Motor neuron (in vitro differentiated cells): ENCODE measurements around the gene FUOM. TPM values are rescaled to one million over a fixed set of nuclear protein-coding genes. Genes with fewer than 3 reads are reported as not detected.
A peak's percentile ranks its signal among the peaks of the same experiment; 100 is the strongest.

ENCODE experiments used
- ATAC-seq, 8 experiments: fragments of 200-7000 bp; cut with Tn5 transposase; replicated peaks in 6 of 8; 2 replicates each; pipeline ENCODE4 v1.8.0; 2021; ENCODE audit warnings: mild to moderate bottlenecking in 8 of 8, moderate library complexity in 8 of 8
- H3K27ac ChIP-seq, 2 donors: fragments of 250-450 bp; sonication (Bioruptor Pico); 2 replicates each; pipeline ENCODE4 v1.9.0; 2021; ENCODE audit warnings: antibody characterized with exemption in 2 of 2, mild to moderate bottlenecking in 2 of 2, moderate library complexity in 1 of 2
- H3K4me1 ChIP-seq, 2 donors: fragments of 250-450 bp; sonication (Bioruptor Pico); replicated peaks in 1 of 2; 2 replicates each; pipeline ENCODE4 v1.6.1; 2021; ENCODE audit warnings: antibody characterized with exemption in 2 of 2, mild to moderate bottlenecking in 2 of 2, moderate library complexity in 1 of 2
- H3K4me3 ChIP-seq, 5 donors: fragments of 250-450 bp; sonication (Bioruptor Pico); 2 replicates each; pipeline ENCODE4 v1.9.0; 2021; ENCODE audit warnings: antibody characterized with exemption in 5 of 5, mild to moderate bottlenecking in 5 of 5, moderate library complexity in 4 of 5
- WGBS, 10 experiments: fragments of 450-650 bp; shearing (Covaris generic); methylation state at CpG; one replicate each; pipeline ENCODE4 v1.0.0; 2022; 5-methylcytosine and 5-hydroxymethylcytosine counted together
- in situ Hi-C, 9 experiments: fragments of 400-800 bp; cut with MboI; loops; one replicate each; pipeline ENCODE4 v1.15.0; 2021; ENCODE audit warnings: low sequenced_read_pairs in 9 of 9, low pct_unique_long_range_greater_than_20kb in 2 of 9; ENCODE audit not compliant: unreplicated experiment in 9 of 9
- total RNA-seq, 8 experiments: library from RNA; unstranded; fragments of 300-600 nt; gene quantifications; 2 replicates each; pipeline versions ENCODE4 v1.2.3 to v1.2.4, GENCODE V29; 2022

Gene FUOM
- total RNA-seq, 8 experiments from 2014 or later = 3.3 to 50.5 (median 14.4) TPM

DNA sequence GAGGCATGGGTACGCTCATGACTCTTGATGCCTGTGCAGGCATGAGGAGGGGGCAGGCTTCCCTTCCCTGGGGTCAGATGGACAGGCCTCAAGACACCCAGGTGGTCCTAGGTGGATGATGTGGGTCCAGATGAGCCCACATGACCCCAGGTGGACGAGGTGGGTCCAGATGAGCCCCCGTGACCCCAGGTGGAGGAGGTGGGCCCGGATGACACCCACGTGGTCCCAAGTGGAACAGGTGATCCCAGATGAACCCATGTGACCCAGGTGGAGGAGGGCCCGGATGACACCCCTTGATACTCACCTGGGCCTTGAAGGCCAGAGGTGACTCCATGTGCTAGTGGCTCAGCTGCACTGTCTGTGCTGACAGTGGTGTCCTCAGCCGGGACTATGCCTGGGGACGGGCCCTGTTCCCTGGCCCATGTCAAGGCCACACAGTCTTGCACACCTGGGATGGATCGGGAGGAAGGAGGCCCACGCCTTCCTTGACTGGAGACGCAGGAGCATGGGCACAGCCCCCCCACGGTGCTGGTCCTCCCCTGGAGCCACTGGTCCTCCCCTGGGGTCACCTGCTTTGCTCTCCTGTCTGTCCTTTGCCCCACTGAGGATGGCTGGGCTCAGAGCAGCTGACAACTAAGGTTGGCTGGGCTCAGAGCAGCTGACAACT is 7.4 kb downstream of the FUOM start:
- WGBS, 10 experiments = 0 to 80% methylated on average over 1 of the region's 12 CpGs; no CpG with 5 or more reads in 8 of the 10 experiments
- no peak overlapping the region for H3K27ac ChIP-seq
- in situ Hi-C loops = no loop called here
- H3K4me1 ChIP-seq = no peaks in the 10 kb centered on the region
- no peak for ATAC-seq
- no peak overlapping the region for H3K4me3 ChIP-seq

- Histone ChIP-seq H3K4me3 (no peak overlapping the region), H3K4me1 (no peaks in the 10 kb centered on the region), H3K27ac (no peak overlapping the region)
- WGBS, 10 experiments = 100% methylated on average over 2 of the region's 9 CpGs; no CpG with 5 or more reads in 9 of the 10 experiments
- in situ Hi-C loops = no loop called here
- peak in 5 of 8 experiments; percentile 5 to 20 (median 7) for ATAC-seq
These were observed 8.2 kb downstream of the FUOM start for GRCh38 chr10:133349577-133350011.

- in situ Hi-C loops = no loop called here
- 44 to 100% (median 80%) methylated on average over 1 to 3 of the region's 8 CpGs; no CpG with 5 or more reads in 6 of the 10 experiments for WGBS, 10 experiments
- no peak overlapping the region for H3K4me3 ChIP-seq
- H3K4me1 ChIP-seq = no peaks in the 10 kb centered on the region
- peak in 3 of 8 experiments; percentile 2 to 17 (median 5) for ATAC-seq
- no peak overlapping the region for H3K27ac ChIP-seq
These were observed 8.7 kb downstream of the FUOM start for GRCh38 chr10:133349160-133349568.

- Histone ChIP-seq H3K4me1 (no peaks in the 10 kb centered on the region), H3K4me3 (no peak overlapping the region), H3K27ac (no peak overlapping the region)
- peak in 2 of 8 experiments; percentile 10 to 14 for ATAC-seq
- in situ Hi-C loops = no loop called here
- 75 to 100% (median 100%) methylated on average over 1 to 6 of the region's 16 CpGs; no CpG with 5 or more reads in 5 of the 10 experiments for WGBS, 10 experiments
These were observed 9.9 kb downstream of the FUOM start for GRCh38 chr10:133347710-133348517.

- Histone ChIP-seq H3K4me1 (no peaks in the 10 kb centered on the region), H3K4me3 (no peak overlapping the region), H3K27ac (no peak overlapping the region)
- WGBS, 10 experiments = 8 to 80% (median 20%) methylated on average over 2 to 3 of the region's 11 CpGs; no CpG with 5 or more reads in 7 of the 10 experiments
- ATAC-seq = no peak
- in situ Hi-C loops = no loop called here
These were observed 11.4 kb downstream of the FUOM start for GRCh38 chr10:133346413-133346812.

- WGBS, 10 experiments = 57 to 80% (median 70%) methylated on average over 1 to 5 of the region's 5 CpGs; no CpG with 5 or more reads in 3 of the 10 experiments
These were observed 13.6 kb downstream of the FUOM start for GRCh38 chr10:133344236-133344635.

GRCh38 chr10:133343558-133343957 is 14.3 kb downstream of the FUOM start:
- Histone ChIP-seq H3K4me1 (no peaks in the 10 kb centered on the region), H3K27ac (no peak overlapping the region), H3K4me3 (no peak overlapping the region)
- ATAC-seq = no peak
- WGBS, 10 experiments = 57 to 92% (median 70%) methylated on average over 1 to 5 of the region's 9 CpGs; no CpG with 5 or more reads in 2 of the 10 experiments
- in situ Hi-C loops = no loop called here

More at GRCh38 chr10:133344236-133344635, 13.6 kb downstream of the FUOM start:
- H3K27ac ChIP-seq = no peak overlapping the region
- H3K4me3 ChIP-seq = no peak overlapping the region
- ATAC-seq = no peak
- in situ Hi-C loops = no loop called here
- no peaks in the 10 kb centered on the region for H3K4me1 ChIP-seq

DNA sequence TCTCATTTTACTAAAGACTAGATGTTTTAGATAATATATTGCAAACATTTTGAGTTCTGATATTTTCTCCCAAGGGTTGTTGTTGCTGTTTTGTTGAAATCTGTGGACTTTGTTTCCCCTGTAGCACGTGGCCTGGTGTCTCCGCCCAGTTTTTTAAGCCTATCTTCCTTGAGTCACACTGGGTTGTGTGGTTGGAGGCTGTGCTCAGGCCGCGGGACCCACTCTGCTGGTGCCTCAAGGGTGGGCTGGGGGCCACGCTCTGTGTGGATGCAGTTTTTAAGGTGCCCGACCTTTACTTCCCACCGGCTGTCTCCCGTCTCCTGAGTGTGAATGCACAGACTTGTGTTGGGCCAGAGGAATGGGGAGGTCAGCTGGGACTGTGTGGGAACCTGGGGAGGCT is 14.9 kb downstream of the FUOM start:
- ATAC-seq = no peak
- in situ Hi-C loops = no loop called here
- Histone ChIP-seq H3K4me3 (no peak overlapping the region), H3K27ac (no peak overlapping the region), H3K4me1 (no peaks in the 10 kb centered on the region)
- WGBS, 10 experiments = 50 to 89% (median 74%) methylated on average over 2 to 5 of the region's 8 CpGs; no CpG with 5 or more reads in 6 of the 10 experiments

DNA sequence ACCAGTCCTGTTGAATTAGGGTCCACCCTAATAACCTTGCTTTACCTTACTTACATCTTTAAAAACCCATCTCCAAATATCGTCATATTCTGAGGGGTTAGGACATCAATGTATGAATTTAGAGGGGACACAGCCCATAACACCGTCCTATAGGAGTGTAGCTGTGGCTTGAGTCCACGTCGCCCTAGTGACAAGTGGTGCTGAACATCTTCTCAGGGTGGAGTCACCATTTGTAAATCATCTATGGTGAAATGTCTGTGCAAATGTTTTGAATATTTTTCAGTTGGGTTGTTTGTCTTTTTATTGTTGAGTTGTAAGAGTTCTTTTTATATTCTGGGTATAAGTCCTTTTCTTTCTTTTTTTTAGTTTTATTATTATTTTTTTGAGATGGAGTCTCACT is 15.8 kb downstream of the FUOM start:
- in situ Hi-C loops = no loop called here
- H3K27ac ChIP-seq = no peak overlapping the region
- H3K4me1 ChIP-seq = no peaks in the 10 kb centered on the region
- WGBS, 10 experiments = 13 to 93% (median 74%) methylated on average over 1 to 4 of the region's 4 CpGs; no CpG with 5 or more reads in 3 of the 10 experiments
- ATAC-seq = peak in 3 of 8 experiments; percentile 20 to 89 (median 69)
- H3K4me3 ChIP-seq = no peak overlapping the region

GRCh38 chr10:133339708-133340380 is 18.0 kb downstream of the FUOM start:
- ATAC-seq = no peak
- Histone ChIP-seq H3K4me3 (no peak overlapping the region), H3K4me1 (peaks cover 6 to 13% of the 10 kb centered on the region in 2 donors), H3K27ac (no peak overlapping the region)
- in situ Hi-C loops = no loop called here
- 0 to 100% (median 100%) methylated on average over 1 to 5 of the region's 13 CpGs; no CpG with 5 or more reads in 5 of the 10 experiments for WGBS, 10 experiments

DNA sequence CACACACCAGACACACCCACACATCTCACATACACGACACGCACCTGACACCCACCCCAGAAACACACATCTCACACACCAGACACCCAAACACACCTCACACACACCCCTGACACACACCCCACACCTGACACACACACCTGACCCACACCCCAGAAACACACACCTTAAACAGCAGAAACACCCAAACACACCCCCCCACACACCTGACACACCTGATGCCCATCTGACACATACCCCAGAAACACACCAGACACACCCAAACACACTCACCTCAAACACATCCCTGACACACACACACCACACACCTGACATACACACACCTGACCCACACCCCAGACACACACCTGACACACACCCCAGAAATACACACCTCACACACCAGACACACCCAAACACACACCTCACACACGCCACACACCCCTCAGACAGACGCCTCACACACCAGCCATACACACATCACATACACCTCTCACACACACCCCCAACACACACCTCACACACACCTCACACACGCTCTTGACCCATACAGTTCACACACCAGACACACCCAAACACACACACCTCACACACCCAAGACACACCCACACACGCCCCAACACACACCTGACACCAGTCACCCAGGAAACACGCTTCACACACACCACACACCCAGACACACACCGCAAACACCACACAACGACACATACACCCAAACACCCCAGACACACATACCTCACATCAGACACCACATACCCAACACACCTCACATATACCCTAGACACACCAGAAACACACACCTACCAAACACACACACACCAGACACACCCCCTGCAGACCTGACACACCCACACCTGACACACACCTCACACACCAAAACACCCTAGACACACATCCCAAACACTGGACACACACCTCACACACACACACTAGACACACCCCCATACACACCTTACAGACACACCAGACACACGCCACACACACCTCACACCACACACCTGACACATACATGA is 19.4 kb downstream of the FUOM start:
- Histone ChIP-seq H3K4me1 (peaks cover 10 to 14% of the 10 kb centered on the region in 2 donors), H3K4me3 (no peak overlapping the region), H3K27ac (no peak overlapping the region)
- ATAC-seq = no peak
- in situ Hi-C loops = no loop called here
- WGBS, 10 experiments = 59 to 79% methylated on average over 3 to 5 of the region's 10 CpGs; no CpG with 5 or more reads in 8 of the 10 experiments

GRCh38 chr10:133337370-133337725 is 20.5 kb downstream of the FUOM start:
- no peak for ATAC-seq
- Histone ChIP-seq H3K4me3 (peak overlapping the region in 1 of 5 donors; percentile 43), H3K4me1 (peaks cover 10 to 14% of the 10 kb centered on the region in 2 donors), H3K27ac (no peak overlapping the region)
- 37 to 100% (median 96%) methylated on average over 1 to 2 of the region's 3 CpGs; no CpG with 5 or more reads in 6 of the 10 experiments for WGBS, 10 experiments
- in situ Hi-C loops = no loop called here
